ENCODE measurements around the gene TRIM42.
A peak's percentile ranks its signal among the peaks of the same experiment; 100 is the strongest.

The TRIM42 gene

GRCh38 chr3:140711390-140712035 lies 33.6 kb downstream of the TRIM42 start:
- no peak for DNase-seq

GRCh38 chr3:140712301-140712700 lies 34.4 kb downstream of the TRIM42 start:
- DNase-seq, result no peak

GRCh38 chr3:140715035-140715434 lies 37.2 kb downstream of the TRIM42 start:
- no peak for DNase-seq

- DNase-seq, result no peak
These were observed 40.1 kb downstream of the TRIM42 start for GRCh38 chr3:140717921-140718320.

GRCh38 chr3:140719841-140720614 lies 42.2 kb downstream of the TRIM42 start:
- no peak for DNase-seq

GRCh38 chr3:140723576-140723975 lies 45.7 kb downstream of the TRIM42 start:
- no peak for DNase-seq

- DNase-seq, result no peak
These were observed 47.3 kb downstream of the TRIM42 start for GRCh38 chr3:140724856-140725812.

- no peak for DNase-seq
These were observed 48.2 kb downstream of the TRIM42 start for GRCh38 chr3:140726066-140726465.

GRCh38 chr3:140727886-140728285 lies 50.0 kb downstream of the TRIM42 start:
- no peak for DNase-seq

GRCh38 chr3:140731440-140732119 lies 53.7 kb downstream of the TRIM42 start:
- DNase-seq, result no peak

- DNase-seq, result no peak
These were observed 55.8 kb downstream of the TRIM42 start for GRCh38 chr3:140733623-140734022.

- DNase-seq, result peak; percentile 52
These were observed 59.1 kb downstream of the TRIM42 start for GRCh38 chr3:140736863-140737460.

- no peak for DNase-seq
These were observed 64.3 kb downstream of the TRIM42 start for GRCh38 chr3:140742116-140742515.

GRCh38 chr3:140748171-140748570 lies 70.3 kb downstream of the TRIM42 start:
- DNase-seq, result no peak

- no peak for DNase-seq
These were observed 71.0 kb downstream of the TRIM42 start for GRCh38 chr3:140748903-140749302.
